ENCODE measurements around the gene DTNBP1. TPM values are rescaled to one million over a fixed set of nuclear protein-coding genes. Genes with fewer than 3 reads are reported as not detected.

The DTNBP1 gene
- total and polyA plus RNA-seq, 2 donors (not counting 3 experiments of a cell fraction or from before 2014, with no cell fraction given) = 24.3 to 28.9 TPM

GRCh38 chr6:15517600-15517999, 145.2 kb downstream of the DTNBP1 start:
- no peaks in the 10 kb centered on the region for H3K9me3 ChIP-seq (replicated peaks; ENCODE audit: control insufficient read depth, insufficient read depth, low read length)
- no peak overlapping the region for H3K4me2 ChIP-seq (ENCODE audit: insufficient read depth, low read length)
- no peak for FAIRE-seq
- POLR2A ChIA-PET = no interaction called here
- no peaks in the 10 kb centered on the region for H3K9me1 ChIP-seq (replicated peaks; ENCODE audit: control insufficient read depth, extremely low read depth, insufficient read depth, low read length)
- peaks cover 1 to 15% of the 10 kb centered on the region in 2 experiments for H3K36me3 ChIP-seq (ENCODE audit: control insufficient read depth in 2 of 2, extremely low read depth in 1 of 2, insufficient read depth in 2 of 2, low read length in 2 of 2)
- TF ChIP-seq FOS (IDR thresholded peaks at IDR 0.05; ENCODE audit: borderline replicate concordance, insufficient read depth, low read length) (no peak), MYC (IDR thresholded peaks at IDR 0.05; ENCODE audit: low read depth, low read length) (no peak), POLR2AphosphoS5 (IDR thresholded peaks at IDR 0.05; ENCODE audit: insufficient read depth, low read depth, low read length) (no peak), POLR2A (IDR thresholded peaks at IDR 0.05; ENCODE audit: low read depth, low read length) (no peak), GATA2 (IDR thresholded peaks at IDR 0.05; ENCODE audit: insufficient read depth, insufficient read length, low read depth, low read length) (no peak), JUN (IDR thresholded peaks at IDR 0.05; ENCODE audit: borderline replicate concordance, insufficient read depth, insufficient read length, low read depth) (no peak), CTCF (IDR thresholded peaks at IDR 0.05; ENCODE audit: extremely low read depth in 1 of 2, insufficient read depth in 1 of 2, low read depth in 1 of 2, low read length in 2 of 2) (no peak), EZH2 (IDR thresholded peaks at IDR 0.05; ENCODE audit: borderline replicate concordance, low read depth, low read length, severe bottlenecking) (no peak), MAX (IDR thresholded peaks at IDR 0.05; ENCODE audit: insufficient read depth, insufficient read length) (no peak)
- no peak overlapping the region for H2AFZ ChIP-seq (ENCODE audit: low read depth, low read length)
- H3K27ac ChIP-seq (ENCODE audit: insufficient read depth, low read depth, low read length) = no peak overlapping the region
- CTCF ChIA-PET = no interaction called here
- no peaks in the 10 kb centered on the region for H3K4me1 ChIP-seq (ENCODE audit: control insufficient read depth, extremely low read depth, insufficient read depth, low read length)
- H3K27me3 ChIP-seq (ENCODE audit: control insufficient read depth in 2 of 2, insufficient read depth in 2 of 2, low read length in 2 of 2) = no peaks in the 10 kb centered on the region
- DNase-seq (ENCODE audit: low read depth, low spot score) = no peak
- no peak overlapping the region for H3K9ac ChIP-seq (replicated peaks; ENCODE audit: extremely low read depth, insufficient read depth, low read length)
- H3K79me2 ChIP-seq (ENCODE audit: control insufficient read depth, insufficient read depth, low read length) = no peaks in the 10 kb centered on the region
- BruUV-seq (replicated peaks) = no TSS peak
- dilution Hi-C loops (cut with MboI; ENCODE audit: extremely low pct_ligation_motif_present, low sequenced_read_pairs) (no loop called here), intact Hi-C loops (cut with micrococcal nuclease) (no loop called here)
- H4K20me1 ChIP-seq (replicated peaks; ENCODE audit: control insufficient read depth, extremely low read depth, insufficient read depth, low read length) = no peaks in the 10 kb centered on the region
- H3K4me3 ChIP-seq (replicated peaks in 1 of 3; ENCODE audit: insufficient read depth in 1 of 3, low read depth in 1 of 3, low read length in 3 of 3) = no peak overlapping the region
